Measurements from ENCODE around the gene HOXB4. TPM values are rescaled to one million over a fixed set of nuclear protein-coding genes. Genes with fewer than 3 reads are reported as not detected.

HOXB4 gene
- total RNA-seq, 1 experiment from 2014 or later = not detected

DNA sequence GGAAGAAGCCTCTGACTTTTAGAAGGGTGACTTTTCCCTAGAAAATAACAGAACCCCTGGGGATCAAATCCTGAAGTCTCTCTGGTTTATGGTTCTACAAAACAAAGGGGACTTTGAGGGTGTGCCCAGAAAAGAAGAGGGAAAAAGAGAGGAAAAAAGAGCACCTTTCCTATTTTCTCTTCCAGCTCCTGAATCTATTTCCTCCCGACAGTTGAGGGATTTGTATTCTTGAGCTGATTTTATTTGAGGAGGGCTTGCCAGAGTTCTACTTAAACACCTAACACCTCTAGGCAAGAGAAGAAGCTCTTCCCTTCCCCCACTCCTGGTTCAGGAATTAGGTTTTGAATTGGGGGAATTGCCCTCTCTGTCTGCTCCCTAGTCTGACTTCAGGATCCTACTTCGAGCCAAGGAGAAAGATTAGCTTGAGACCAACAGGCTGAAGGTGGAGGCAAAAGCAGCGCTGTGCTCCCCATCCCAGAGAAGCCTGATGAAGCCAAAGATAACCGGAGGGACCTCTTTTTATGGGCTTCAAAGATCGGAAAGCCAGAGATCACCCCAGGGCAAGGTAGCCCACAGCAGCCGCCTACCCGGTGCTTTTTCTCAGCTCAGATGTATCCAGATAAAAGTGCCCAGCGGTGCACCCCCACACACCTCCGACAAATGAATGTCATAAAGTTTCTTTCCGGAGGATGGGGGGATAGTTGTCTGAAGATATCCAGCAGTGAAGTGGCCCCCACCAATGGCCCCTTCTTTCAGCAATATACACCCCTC lies 11.1 kb upstream of the HOXB4 start:
- no peak overlapping the region for H3K18ac ChIP-seq (ENCODE audit: insufficient read length, low read depth, low read length)
- no peaks in the 10 kb centered on the region for H3K79me1 ChIP-seq (ENCODE audit: insufficient read depth, low read depth, low read length, poor library complexity, severe bottlenecking)
- H3K27ac ChIP-seq (ENCODE audit: insufficient read length, low read depth, low read length) = no peak overlapping the region
- no peak overlapping the region for H3K4ac ChIP-seq (ENCODE audit: low read depth, low read length)
- no peak overlapping the region for H2BK15ac ChIP-seq (ENCODE audit: low read depth, low read length)
- H2BK5ac ChIP-seq (ENCODE audit: insufficient read length, low read length) = no peak overlapping the region
- no peak for TF ChIP-seq CTCF (conservative IDR thresholded peaks at IDR 0.05)
- H4K5ac ChIP-seq (ENCODE audit: insufficient read length, low read depth, low read length) = no peak overlapping the region
- no peak overlapping the region for H4K91ac ChIP-seq (ENCODE audit: insufficient read length, low read depth, low read length)
- H2BK20ac ChIP-seq (ENCODE audit: low read depth, low read length, poor library complexity, severe bottlenecking) = no peak overlapping the region
- H3K9me3 ChIP-seq (ENCODE audit: control insufficient read depth, low read depth, low read length) = no peaks in the 10 kb centered on the region
- H2BK12ac ChIP-seq (ENCODE audit: insufficient read length, low read depth, low read length) = no peak overlapping the region
- no peaks in the 10 kb centered on the region for H4K20me1 ChIP-seq (ENCODE audit: control insufficient read depth, insufficient read depth, insufficient read length)
- no peak overlapping the region for H3K4me2 ChIP-seq (ENCODE audit: insufficient read depth, insufficient read length, low read length)
- no CpG with 5 or more reads among the region's 10 CpGs for WGBS (ENCODE audit: extremely low coverage, insufficient read length, low lambda C conversion rate)
- no peak overlapping the region for H3K56ac ChIP-seq (ENCODE audit: insufficient read length, low read depth, low read length)
- H3K27ac Mint-ChIP-seq = no peak overlapping the region
- no peak overlapping the region for H2AK5ac ChIP-seq (ENCODE audit: insufficient read length, low read length)
- H3K23ac ChIP-seq (ENCODE audit: insufficient read length, low read depth, low read length) = no peak overlapping the region
- H3K9ac ChIP-seq (ENCODE audit: extremely low read depth, insufficient read length, low read length) = no peak overlapping the region
- H3K4me1 Mint-ChIP-seq = peaks cover 13 to 30% of the 10 kb centered on the region in 2 experiments
- H3K4me3 Mint-ChIP-seq = no peak overlapping the region
- H2AFZ ChIP-seq (ENCODE audit: low read length) = no peak overlapping the region
- peaks cover 7 to 11% of the 10 kb centered on the region in 2 experiments; a peak in 3 of 5 replicates for H3K9me3 Mint-ChIP-seq
- no peaks in the 10 kb centered on the region for H3K79me2 ChIP-seq (ENCODE audit: insufficient read depth, low read length)
- H3K36me3 Mint-ChIP-seq (ENCODE audit: insufficient read depth in 1 of 3, low read depth in 3 of 3) = no peaks in the 10 kb centered on the region; a peak in 1 of 7 replicates
- no peak overlapping the region for H2BK120ac ChIP-seq (ENCODE audit: low read depth, low read length, poor library complexity, severe bottlenecking)
- H3K23me2 ChIP-seq (ENCODE audit: insufficient read length, low read depth, low read length, poor library complexity, severe bottlenecking) = peaks cover 3% of the 10 kb centered on the region
- no peak overlapping the region for H3T11ph ChIP-seq (ENCODE audit: low read length)
- no peak overlapping the region for H3K14ac ChIP-seq (ENCODE audit: insufficient read depth, low read length)
- H3K27me3 ChIP-seq (ENCODE audit: insufficient read depth, low read length) = peaks cover 98% of the 10 kb centered on the region
- H4K8ac ChIP-seq (replicated peaks; ENCODE audit: insufficient read length, low read depth, low read length) = no peak overlapping the region
- H3K27me3 Mint-ChIP-seq (ENCODE audit: low read depth) = peaks cover 100% of the 10 kb centered on the region
- H3K4me1 ChIP-seq (ENCODE audit: insufficient read depth, low read length) = no peaks in the 10 kb centered on the region
- no peak for DNase-seq

All from H9 (cell line).